H7 (cell line): ENCODE measurements around the gene TMEM132D. TPM values are rescaled to one million over a fixed set of nuclear protein-coding genes. Genes with fewer than 3 reads are reported as not detected.

Source experiments
- DNase-seq: peaks from one replicate; pipeline ENCODE4 v3.0.0; 2012
- H3K27me3 ChIP-seq: 2 replicates; pipeline ENCODE4 v1.6.0; 2011; ENCODE audit warnings: mild to moderate bottlenecking, low read length; ENCODE audit not compliant: control insufficient read depth, insufficient read depth
- H3K36me3 ChIP-seq: replicated peaks from 2 replicates; pipeline ENCODE4 v1.5.1; 2011; ENCODE audit warnings: low read length; ENCODE audit not compliant: control insufficient read depth, insufficient read depth
- H3K4me3 ChIP-seq: 2 replicates; pipeline ENCODE4 v1.5.1; 2011; ENCODE audit warnings: low read depth, mild to moderate bottlenecking, control low read depth, low read length, moderate library complexity; ENCODE audit not compliant: insufficient read depth
- total RNA-seq: library from RNA; depleted of rRNA; stranded (reverse); fragments of >200 nt; shearing (Covaris generic); gene quantifications from 2 replicates; pipeline ENCODE4 v1.2.3, GENCODE V29; 2014

TMEM132D gene
- total RNA-seq, 1 experiment from 2014 or later = 13.0 TPM

DNA sequence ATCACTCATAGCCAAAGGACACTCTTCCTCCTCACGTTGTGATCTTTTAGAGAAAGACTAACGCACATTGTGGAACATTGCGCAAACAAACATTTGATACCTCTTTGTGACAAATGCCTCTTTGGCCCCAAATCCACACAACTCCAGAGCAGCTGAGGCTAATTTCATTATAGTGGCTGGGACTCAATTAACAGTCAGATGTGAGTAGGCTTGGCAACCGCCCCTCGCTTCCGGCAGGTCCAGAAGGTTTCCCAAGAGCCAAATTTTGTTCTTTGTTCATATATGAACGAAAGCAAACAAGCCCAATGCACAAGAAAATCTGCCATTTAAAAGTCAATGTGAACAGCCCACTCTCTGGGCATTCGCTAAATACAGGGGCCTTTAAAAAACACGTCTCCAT lies 776.6 kb downstream of the TMEM132D start:
- H3K36me3 ChIP-seq = no peaks in the 10 kb centered on the region
- no peak overlapping the region for H3K4me3 ChIP-seq
- DNase-seq = no peak
- H3K27me3 ChIP-seq = no peaks in the 10 kb centered on the region

DNA sequence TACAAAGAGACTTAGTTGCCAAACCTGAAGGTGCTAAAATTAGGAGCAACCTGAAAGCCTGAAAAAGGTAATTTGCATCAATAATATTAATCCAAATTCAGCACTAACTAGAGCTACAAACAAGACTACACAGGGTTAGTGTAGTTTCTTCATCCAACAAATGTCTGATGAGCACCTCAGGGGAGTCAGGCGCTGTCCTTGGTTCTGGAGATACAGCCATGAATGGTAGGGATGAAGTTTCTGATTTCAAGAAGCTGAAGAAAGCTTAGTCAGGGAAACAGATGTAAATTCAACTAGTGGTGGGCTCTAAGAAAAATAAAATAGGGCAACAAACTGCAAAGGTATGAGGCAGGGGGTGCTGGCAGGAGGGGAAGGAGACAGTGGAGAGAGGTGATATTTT lies 784.3 kb downstream of the TMEM132D start:
- peak; percentile 43 for DNase-seq
- Histone ChIP-seq H3K27me3 (no peaks in the 10 kb centered on the region), H3K36me3 (no peaks in the 10 kb centered on the region), H3K4me3 (no peak overlapping the region)

DNA sequence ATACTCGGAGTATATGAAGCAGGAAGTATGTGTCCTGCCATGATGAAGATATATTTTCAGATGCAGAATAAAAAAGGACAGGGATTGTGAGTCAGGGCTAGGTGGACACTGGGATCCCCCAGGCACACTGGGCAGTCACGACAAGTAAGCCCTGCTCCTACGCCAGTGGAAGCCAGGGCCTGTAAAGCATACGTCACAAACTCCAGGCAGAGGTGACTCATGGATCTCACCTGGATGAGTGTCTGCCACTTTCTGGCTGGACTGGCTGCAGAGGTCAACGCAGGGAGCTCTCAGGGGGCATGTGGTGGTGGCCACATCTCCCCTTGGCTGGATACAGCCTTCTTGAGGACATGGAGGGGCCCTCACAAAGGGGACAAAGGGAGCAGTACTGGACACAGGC lies 788.3 kb downstream of the TMEM132D start:
- Histone ChIP-seq H3K4me3 (no peak overlapping the region), H3K36me3 (no peaks in the 10 kb centered on the region), H3K27me3 (no peaks in the 10 kb centered on the region)
- no peak for DNase-seq

DNA sequence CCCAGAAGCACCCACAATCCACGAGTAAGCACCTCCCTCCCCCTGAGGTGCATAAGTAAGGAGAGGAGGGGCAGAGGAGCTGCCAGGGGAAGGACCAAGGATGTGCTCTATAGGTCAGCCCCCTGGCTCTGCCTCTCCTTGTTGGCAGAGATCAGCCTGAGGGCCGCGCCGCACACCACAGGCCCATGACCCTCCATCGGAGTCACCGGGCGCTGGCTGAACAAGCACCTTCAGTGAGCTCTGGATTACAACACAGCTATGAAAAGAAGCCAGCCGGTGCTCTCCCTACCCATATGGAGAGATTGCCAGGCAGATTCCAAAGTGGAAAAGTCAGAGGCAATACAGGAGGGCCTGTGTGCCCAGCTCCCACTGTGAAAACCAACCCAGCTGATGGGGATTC lies 793.2 kb downstream of the TMEM132D start:
- H3K4me3 ChIP-seq = no peak overlapping the region
- no peaks in the 10 kb centered on the region for H3K36me3 ChIP-seq
- no peak for DNase-seq
- H3K27me3 ChIP-seq = no peaks in the 10 kb centered on the region

DNA sequence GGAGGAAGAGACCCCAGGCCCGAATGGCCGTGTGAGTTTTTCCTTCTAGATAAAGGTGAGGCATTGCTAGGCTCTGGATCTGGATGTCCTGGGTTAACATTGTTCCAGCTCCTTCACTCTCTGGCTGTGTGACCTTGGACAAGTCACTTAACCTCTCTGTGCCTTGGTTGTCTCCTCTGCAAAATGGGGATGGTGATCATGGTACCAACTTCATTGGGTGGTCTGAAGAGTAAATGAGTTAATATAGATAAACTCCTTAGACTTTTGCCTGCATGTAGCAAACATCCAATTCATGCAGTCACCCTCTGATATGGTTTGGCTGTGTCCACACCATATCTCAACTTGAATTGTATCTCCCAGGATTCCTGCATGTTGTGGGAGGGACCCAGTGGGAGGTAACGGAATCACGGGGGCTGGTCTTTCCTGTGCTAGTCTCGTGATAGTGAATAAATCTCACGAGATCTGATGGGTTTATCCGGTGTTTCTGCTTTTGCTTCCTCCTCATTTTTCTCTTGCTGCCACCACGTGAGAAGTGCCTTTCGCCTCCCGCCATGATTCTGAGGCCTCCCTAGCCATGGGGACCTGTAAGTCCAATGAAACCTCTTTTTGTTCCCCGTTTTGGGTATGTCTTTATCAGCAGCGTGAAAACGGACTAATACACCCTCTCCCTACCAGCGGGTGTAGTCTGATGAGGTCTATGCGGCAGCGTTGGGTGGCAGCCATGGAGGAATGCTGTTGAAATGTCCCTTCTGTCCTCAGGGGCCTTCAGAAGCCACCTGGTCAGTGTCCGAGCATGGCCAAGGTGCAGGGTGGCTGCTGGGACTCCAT lies 794.4 kb downstream of the TMEM132D start:
- DNase-seq = no peak
- no peak overlapping the region for H3K4me3 ChIP-seq
- H3K27me3 ChIP-seq = no peaks in the 10 kb centered on the region
- H3K36me3 ChIP-seq = no peaks in the 10 kb centered on the region

DNA sequence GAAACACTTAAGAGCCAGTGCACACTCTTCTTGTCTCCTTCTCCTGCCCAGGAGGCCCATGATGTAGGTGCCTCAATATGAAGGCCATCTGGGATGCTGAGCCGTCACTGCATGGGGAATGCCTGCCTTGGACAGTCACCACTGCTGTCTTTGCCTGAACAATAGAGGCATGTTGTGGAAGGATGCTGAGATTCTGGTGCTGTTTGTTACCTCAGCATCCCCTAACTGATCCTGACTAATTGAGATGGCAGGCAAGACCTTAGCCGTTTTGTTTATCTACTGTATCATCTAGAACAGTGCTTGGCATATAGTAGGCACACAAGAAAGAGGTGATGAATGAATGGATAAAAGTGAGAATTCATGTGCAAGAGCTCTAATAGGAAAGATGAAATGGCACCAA lies 797.1 kb downstream of the TMEM132D start:
- Histone ChIP-seq H3K27me3 (no peaks in the 10 kb centered on the region), H3K36me3 (no peaks in the 10 kb centered on the region), H3K4me3 (no peak overlapping the region)
- no peak for DNase-seq

DNA sequence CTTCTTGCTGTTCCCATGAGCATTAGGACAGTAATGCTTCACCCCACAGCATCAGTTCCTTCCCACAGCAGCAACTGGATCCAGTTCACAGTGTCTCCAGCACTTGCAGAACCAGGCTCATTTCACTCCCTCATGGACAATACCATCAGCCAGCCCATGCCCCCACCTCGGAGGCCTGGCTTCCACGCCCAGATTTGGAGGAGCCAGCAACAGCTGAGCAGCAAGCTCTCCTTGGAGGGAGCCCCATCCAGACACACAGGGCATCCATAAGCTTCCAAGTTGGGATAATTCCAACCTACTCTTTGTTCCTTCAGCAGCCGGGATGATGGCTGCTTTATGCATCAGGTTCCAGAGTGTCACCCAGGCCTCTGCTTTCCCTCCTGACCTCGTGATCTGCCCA lies 800.6 kb downstream of the TMEM132D start:
- no peak for DNase-seq
- no peaks in the 10 kb centered on the region for H3K27me3 ChIP-seq
- H3K36me3 ChIP-seq = no peaks in the 10 kb centered on the region
- H3K4me3 ChIP-seq = no peak overlapping the region

DNA sequence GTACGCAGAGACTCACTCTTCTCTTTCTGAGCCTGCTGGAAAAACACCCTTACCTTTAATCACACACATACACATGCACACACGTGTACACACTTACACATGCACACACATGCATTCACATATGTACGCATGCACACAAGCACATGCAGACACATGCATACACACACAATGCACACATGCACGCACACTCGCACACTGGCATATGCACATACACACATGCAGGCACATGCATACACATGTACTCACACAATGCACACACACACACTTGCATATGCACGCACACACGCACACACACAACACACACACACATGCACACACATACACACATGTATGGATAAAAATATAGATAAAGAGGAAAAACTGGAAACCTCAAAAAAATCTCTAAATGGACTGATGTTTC lies 801.6 kb downstream of the TMEM132D start:
- Histone ChIP-seq H3K36me3 (no peaks in the 10 kb centered on the region), H3K27me3 (no peaks in the 10 kb centered on the region), H3K4me3 (no peak overlapping the region)
- DNase-seq = no peak

DNA sequence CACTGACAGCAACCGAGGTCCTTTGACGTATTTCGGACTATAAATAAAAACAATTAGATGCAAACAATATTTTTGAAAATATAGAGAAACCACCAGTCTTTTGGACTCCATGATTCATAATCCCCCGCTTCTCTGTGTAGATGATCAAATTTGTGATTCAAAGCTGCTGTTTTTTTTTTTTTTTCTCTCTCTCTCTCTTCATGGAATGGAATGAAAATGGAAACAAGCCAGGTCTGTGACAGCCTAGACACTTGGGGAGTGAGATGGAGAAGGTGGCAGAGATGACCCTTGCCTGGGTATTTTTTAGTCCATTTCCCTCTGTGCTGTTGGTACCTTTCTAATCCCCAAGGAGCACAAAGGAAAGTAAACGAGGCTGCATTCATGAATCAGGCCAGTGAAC lies 802.0 kb downstream of the TMEM132D start:
- Histone ChIP-seq H3K27me3 (no peaks in the 10 kb centered on the region), H3K36me3 (no peaks in the 10 kb centered on the region), H3K4me3 (no peak overlapping the region)
- no peak for DNase-seq

DNA sequence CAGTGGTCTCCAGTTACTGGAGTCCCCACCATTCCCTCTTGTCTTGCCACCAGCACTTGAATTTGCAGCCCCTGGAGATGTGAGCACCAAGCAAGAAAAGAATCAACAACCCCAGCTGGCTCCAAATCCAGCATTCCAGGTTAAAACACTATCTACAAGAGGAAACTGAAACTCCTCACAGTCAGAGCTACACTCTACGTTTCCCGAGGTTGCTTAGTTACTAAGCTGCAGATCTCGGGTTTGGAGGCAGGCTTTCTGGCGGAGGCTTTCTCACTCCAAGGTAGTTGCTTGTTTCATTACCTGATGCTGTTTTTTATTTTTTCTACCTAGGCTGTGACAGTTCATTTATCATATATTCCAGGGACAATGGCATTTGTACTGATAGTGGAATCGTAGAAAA lies 802.4 kb downstream of the TMEM132D start:
- no peaks in the 10 kb centered on the region for H3K36me3 ChIP-seq
- no peak for DNase-seq
- H3K27me3 ChIP-seq = no peaks in the 10 kb centered on the region
- H3K4me3 ChIP-seq = no peak overlapping the region

DNA sequence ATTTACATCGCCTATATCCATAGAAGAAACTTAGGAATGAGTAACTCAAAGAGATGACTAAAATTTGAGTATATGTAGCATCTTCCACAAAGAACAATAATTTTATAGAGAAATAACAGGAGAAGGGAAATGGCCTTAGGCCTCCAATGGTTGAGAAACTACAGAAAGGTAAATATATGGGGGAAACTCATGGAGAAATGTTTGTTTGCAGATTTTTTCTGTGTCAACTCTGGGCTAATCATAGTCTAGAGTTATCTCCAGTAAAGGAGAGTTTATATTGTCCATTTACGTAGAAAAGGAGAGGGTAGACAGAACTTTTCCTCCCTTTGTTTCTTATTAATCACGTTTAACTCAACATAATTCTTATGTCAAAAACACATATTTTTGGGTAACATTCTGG lies 806.4 kb downstream of the TMEM132D start:
- Histone ChIP-seq H3K4me3 (no peak overlapping the region), H3K36me3 (no peaks in the 10 kb centered on the region), H3K27me3 (no peaks in the 10 kb centered on the region)
- no peak for DNase-seq

DNA sequence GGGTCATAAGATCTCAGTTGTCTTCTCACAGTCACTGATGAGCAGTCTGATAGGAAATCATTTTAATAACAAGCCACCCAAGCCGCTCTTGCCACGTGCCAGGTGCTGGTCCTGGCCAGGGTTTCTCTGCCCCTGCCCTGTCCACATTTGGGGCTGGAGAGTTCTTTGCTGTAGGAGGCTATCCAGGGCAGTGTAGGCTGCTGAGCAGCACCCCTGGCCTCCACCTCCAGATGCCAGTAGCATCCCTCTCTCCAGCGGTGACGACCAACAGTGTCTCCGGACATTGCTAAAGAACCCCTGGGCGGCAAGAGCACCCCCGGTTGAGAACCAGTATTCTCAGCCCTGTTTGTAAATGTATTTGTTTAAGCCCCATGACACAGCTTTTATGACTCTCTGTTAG lies 806.9 kb downstream of the TMEM132D start:
- H3K36me3 ChIP-seq = no peaks in the 10 kb centered on the region
- no peak overlapping the region for H3K4me3 ChIP-seq
- no peak for DNase-seq
- H3K27me3 ChIP-seq = no peaks in the 10 kb centered on the region

DNA sequence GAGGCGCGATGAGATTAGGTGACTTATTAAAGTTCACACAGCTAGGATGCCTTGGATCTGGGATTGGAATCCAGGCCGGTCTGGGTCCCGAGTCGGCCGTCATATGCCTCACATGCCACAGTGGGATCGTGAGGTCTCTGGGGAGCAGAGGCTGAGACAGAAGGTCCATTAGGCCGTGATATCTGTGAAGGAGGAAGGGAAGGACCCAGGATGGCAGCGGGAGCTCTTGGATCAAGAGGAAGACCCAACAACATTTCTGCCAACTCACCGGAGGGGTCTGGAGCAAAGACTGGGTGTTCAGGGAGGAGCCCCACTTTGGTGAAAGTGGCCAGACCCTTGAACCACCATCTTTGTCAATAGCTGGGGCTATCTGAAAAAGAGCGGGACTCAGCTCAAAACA lies 807.6 kb downstream of the TMEM132D start:
- no peak for DNase-seq
- H3K27me3 ChIP-seq = no peaks in the 10 kb centered on the region
- no peaks in the 10 kb centered on the region for H3K36me3 ChIP-seq
- H3K4me3 ChIP-seq = no peak overlapping the region

DNA sequence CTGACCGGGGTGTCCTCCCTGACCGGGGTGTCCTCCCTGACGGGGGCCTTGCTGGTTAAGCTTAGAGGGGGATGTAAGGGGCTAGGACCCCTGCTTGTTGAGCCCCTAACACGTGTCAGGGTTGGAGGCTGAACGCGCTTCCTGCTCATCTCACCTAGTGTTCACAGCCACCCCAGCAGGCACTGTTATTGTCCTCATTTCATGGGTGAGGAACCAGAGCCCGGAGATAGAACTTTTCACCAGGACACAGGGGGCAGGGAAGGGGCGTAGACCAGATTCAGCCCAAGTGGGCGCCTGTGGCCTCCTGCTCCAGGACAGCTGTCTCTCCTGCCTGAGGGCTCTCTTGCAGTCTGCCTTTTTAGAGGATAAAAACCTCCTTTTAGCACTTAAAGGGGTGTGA lies 814.2 kb downstream of the TMEM132D start:
- Histone ChIP-seq H3K4me3 (no peak overlapping the region), H3K36me3 (no peaks in the 10 kb centered on the region), H3K27me3 (no peaks in the 10 kb centered on the region)
- no peak for DNase-seq

DNA sequence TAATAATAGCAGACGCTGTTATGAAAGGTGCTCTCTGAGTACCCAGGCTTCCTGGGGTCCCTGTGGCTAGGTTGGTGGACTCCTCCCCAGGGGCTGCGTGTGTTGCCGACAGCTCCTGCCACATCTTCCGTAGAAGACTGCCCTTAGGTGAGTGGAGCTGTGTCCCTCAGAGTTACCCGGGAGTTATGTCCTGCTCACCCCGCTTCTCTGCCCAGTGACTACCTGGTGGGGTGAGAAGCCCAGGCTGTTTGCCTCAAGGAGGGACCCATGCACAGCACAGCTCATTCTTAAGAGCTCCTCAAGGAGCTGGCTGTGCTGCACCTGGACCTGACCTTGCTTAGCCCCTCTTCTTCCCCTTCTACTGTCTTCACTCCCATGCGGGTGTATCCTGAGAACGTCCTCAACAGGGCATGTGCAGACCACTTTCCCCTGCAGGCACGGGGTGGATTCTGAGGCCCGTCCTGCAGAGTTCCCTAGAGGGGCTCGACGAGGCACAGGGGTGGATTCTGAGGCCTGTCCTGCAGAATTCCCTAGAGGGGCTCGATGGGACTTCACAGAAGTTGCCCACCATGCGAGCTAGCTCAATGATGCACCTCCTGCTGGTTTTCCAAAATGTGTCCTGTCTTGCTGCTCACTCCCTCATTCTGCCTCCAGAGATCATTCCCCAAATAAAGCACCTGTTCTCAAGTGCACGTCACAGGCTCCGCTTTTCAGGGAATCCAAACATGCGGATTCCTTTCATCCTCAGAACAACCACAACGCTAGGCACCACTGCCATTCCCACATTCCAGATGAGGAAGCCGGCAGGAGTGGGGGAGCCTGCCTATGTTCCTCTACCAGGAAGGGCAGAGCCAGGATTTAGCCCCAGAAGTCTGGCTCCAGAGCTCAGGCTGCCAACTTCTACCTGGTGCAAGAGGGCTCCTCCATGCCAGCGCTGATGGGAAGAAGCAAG lies 818.7 kb downstream of the TMEM132D start:
- no peaks in the 10 kb centered on the region for H3K27me3 ChIP-seq
- no peak overlapping the region for H3K4me3 ChIP-seq
- no peak for DNase-seq
- H3K36me3 ChIP-seq = no peaks in the 10 kb centered on the region
